Hepatocyte (in vitro differentiated cells): ENCODE results near the gene PHF1.

Experiments used
- CTCF ChIP-seq: fragments of 200-600 bp; sonication (generic); IDR thresholded peaks from 2 replicates; pipeline ENCODE4 v1.5.1; 2016; ENCODE audit warnings: antibody characterized with exemption, mild to moderate bottlenecking; ENCODE audit not compliant: poor library complexity
- EZH2phosphoT487 ChIP-seq: fragments of 200-600 bp; sonication (generic); IDR thresholded peaks from one replicate; pipeline ENCODE4 v1.6.1; 2018; ENCODE audit warnings: antibody characterized with exemption, mild to moderate bottlenecking, low read depth, moderate library complexity; ENCODE audit not compliant: unreplicated experiment, severe bottlenecking

DNA sequence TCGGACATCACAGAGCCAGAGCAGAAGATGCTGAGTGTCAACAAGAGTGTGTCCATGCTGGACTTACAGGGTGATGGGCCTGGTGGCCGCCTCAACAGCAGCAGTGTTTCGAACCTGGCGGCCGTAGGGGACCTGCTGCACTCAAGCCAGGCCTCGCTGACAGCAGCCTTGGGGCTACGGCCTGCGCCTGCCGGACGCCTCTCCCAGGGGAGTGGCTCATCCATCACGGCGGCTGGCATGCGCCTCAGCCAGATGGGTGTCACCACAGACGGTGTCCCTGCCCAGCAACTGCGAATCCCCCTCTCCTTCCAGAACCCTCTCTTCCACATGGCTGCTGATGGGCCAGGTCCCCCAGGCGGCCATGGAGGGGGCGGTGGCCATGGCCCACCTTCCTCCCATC, 32.2 kb downstream of the PHF1 start:
- TF ChIP-seq CTCF (no peak), EZH2phosphoT487 (no peak)
